GM21381 (cell line): Measurements from ENCODE around the gene CELA2A.
"Not testable (repeated sequence)": the region's sequence is repeated elsewhere in the genome, so short reads cannot be mapped to it uniquely, and the experiment has no call there.

Source experiments
- ATAC-seq: cut with Tn5 transposase; IDR thresholded peaks from one replicate; pipeline ENCODE4 v1.9.1; 2021; ENCODE audit warnings: mild to moderate bottlenecking, moderate library complexity; ENCODE audit not compliant: unreplicated experiment

CELA2A gene

GRCh38 chr1:15466955-15467625, 10.6 kb downstream of the CELA2A start:
- ATAC-seq = not testable (repeated sequence)

GRCh38 chr1:15468145-15468544, 11.6 kb downstream of the CELA2A start:
- ATAC-seq = no peak

- no peak for ATAC-seq
These were observed 12.8 kb downstream of the CELA2A start for GRCh38 chr1:15469361-15469760.

- ATAC-seq = not testable (repeated sequence)
These were observed 13.4 kb downstream of the CELA2A start for GRCh38 chr1:15469821-15470448.

- ATAC-seq = not testable (repeated sequence)
These were observed 14.5 kb downstream of the CELA2A start for GRCh38 chr1:15471067-15471466.

GRCh38 chr1:15471723-15472122, 15.2 kb downstream of the CELA2A start:
- ATAC-seq = not testable (repeated sequence)

- no peak for ATAC-seq
These were observed 16.1 kb downstream of the CELA2A start for GRCh38 chr1:15472587-15472986.

GRCh38 chr1:15475752-15476314, 19.3 kb downstream of the CELA2A start, which contains the start of gene CELA2B:
CELA2B (plus strand) TSS chr1:15476104; CDS start chr1:15476126, 22 bp downstream.
- no peak for ATAC-seq

GRCh38 chr1:15476927-15477326, 20.4 kb downstream of the CELA2A start:
- ATAC-seq = no peak

GRCh38 chr1:15477646-15478212, 21.2 kb downstream of the CELA2A start:
- ATAC-seq = no peak

- ATAC-seq = no peak
These were observed 23.3 kb downstream of the CELA2A start for GRCh38 chr1:15479654-15480347.

GRCh38 chr1:15482455-15482854, 25.9 kb downstream of the CELA2A start:
- not testable (repeated sequence) for ATAC-seq

- ATAC-seq = not testable (repeated sequence)
These were observed 26.5 kb downstream of the CELA2A start for GRCh38 chr1:15482983-15483543.

- no peak for ATAC-seq
These were observed 27.4 kb downstream of the CELA2A start for GRCh38 chr1:15483971-15484370.

- not testable (repeated sequence) for ATAC-seq
These were observed 27.9 kb downstream of the CELA2A start for GRCh38 chr1:15484443-15484842.

- ATAC-seq = no peak
These were observed 29.1 kb downstream of the CELA2A start for GRCh38 chr1:15485636-15486035.

- ATAC-seq = not testable (repeated sequence)
These were observed 30.5 kb downstream of the CELA2A start for GRCh38 chr1:15486844-15487610.

- no peak for ATAC-seq
These were observed 31.8 kb downstream of the CELA2A start for GRCh38 chr1:15488371-15488770.

- no peak for ATAC-seq
These were observed 32.7 kb downstream of the CELA2A start for GRCh38 chr1:15489052-15489736.
